HG02852 (cell line): Measurements from ENCODE around the gene EPHB2.
"Not testable (repeated sequence)": the region's sequence is repeated elsewhere in the genome, so short reads cannot be mapped to it uniquely, and the experiment has no call there.

Experiments used
- ATAC-seq: cut with Tn5 transposase; IDR thresholded peaks from one replicate; pipeline ENCODE4 v1.9.1; 2021; ENCODE audit warnings: mild to moderate bottlenecking, moderate library complexity; ENCODE audit not compliant: unreplicated experiment

EPHB2 gene

GRCh38 chr1:22710701-22711049 is at the start of gene EPHB2:
Gene EPHB2 (plus strand): TSS chr1:22710839. CDS start chr1:22710983, 144 bp downstream.
- ATAC-seq = no peak

DNA sequence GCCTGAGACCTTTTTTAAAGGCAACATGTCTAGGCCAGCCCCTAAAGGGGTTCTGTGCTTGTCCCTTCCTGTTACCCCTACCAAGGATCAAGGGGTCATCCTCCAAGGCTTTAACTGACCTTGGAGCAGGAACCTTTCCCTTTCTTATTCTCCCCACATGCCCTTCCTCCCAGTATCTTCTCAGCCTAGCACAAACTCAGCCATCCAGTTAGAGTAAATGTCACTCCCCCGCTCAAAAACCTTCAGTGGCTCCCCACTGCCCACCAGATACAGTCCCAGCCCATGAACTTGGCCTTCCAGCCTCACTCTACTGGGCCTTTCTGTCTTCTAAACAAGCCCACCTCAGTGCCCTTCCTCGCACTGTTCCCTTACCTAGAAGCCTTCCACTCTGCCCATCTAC is 48.8 kb upstream of the EPHB2 start:
- no peak for ATAC-seq

- ATAC-seq = no peak
These were observed 48.3 kb upstream of the EPHB2 start for GRCh38 chr1:22662318-22662717.

- no peak for ATAC-seq
These were observed 47.6 kb upstream of the EPHB2 start for GRCh38 chr1:22662986-22663408.

GRCh38 chr1:22665752-22666151 is 44.9 kb upstream of the EPHB2 start:
- no peak for ATAC-seq

DNA sequence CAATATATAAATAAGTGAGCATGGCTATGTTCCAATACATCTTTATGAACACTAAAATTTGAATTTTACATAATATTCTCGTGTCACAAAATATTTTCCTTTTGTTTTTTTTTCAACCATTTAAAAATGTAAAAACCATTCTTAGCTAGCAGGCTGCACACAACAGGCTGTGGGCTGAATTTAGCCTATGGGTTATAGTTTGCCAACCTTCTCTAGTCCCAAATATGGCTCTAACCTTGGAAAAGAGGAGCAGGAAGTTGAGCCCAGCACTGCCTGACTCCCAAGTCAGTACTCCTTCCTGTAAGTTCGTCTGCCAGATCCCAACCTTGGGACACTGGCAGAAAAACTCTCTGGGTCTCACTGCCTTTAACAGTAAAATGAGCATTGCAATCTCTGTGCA is 44.2 kb upstream of the EPHB2 start:
- ATAC-seq = no peak

DNA sequence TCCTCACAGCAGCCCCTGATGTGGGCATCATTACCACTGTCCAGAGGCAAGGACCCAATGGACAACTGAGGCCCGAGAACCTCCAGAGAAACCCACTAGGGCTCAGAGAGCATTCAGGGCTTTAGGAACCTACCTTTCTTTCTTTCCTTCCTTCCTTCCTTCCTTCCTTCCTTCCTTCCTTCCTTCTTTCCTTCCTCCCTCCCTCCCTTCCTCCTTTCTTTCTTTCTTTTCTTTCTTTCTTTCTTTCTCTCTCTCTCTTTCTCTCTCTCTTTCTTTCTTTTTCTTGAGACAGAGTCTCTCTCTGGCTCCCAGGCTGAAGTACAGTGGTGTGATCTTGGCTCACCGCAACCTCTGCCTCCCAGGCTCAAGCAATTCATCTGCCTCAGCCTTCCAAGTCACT is 41.8 kb upstream of the EPHB2 start:
- ATAC-seq = not testable (repeated sequence)

- no peak for ATAC-seq
These were observed 40.2 kb upstream of the EPHB2 start for GRCh38 chr1:22670352-22670975.

GRCh38 chr1:22671999-22672398 is 38.6 kb upstream of the EPHB2 start:
- no peak for ATAC-seq

- ATAC-seq = no peak
These were observed 36.9 kb upstream of the EPHB2 start for GRCh38 chr1:22673486-22674409.

DNA sequence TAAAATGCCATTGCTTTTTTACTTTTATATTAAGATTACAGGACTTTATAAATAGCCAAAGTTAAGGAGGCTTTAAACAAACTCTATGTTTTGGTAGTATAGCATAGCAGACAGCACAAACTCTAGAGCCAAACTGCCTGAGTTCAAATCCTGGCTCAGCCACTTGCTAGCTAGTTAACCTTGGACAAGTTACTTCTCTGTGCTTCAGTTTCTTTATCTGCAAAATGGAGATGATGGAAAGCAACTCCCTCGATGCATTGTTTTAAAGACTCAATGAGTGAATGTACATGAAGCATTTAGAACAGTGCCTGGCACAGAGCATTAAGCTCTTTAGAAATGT is 36.3 kb upstream of the EPHB2 start:
- no peak for ATAC-seq

- not testable (repeated sequence) for ATAC-seq
These were observed 34.5 kb upstream of the EPHB2 start for GRCh38 chr1:22676151-22676550.

- ATAC-seq = no peak
These were observed 33.6 kb upstream of the EPHB2 start for GRCh38 chr1:22676916-22677583.

DNA sequence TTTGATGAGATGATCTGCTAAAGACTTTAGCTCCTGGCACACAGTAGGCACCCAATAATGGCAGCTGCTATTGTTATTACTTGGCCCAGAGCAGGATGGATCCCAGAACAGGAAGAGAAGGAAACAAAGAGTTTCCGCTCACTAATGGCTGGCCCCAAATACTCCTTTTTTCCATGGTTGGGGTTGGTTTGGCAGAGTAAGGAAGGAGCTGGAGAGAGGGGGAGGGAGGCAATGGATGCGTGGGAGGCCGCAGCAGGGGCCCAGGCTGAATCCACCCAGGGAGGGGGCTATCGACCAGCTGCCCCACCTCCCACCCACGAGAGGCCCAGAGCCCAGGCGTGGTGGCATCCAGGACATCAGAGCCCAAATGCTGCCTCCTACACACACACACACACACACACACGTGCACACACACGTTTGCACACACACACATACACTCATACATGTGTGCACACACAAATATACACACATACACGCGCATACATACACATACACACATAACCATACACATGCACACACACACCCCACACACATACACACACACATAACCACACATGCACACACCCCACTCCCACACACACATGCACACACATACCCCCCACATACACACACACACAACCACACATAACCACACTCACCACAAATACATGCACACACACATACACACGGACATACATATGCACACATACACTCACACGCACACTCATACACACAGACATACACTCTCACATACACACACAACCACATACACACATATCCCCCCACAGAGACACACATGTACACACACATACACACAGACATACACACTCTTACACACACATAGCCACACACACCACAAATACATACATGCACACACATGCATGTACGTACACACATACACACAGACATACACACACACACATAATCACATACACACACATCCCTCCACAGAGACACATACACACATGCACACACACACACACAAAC is 32.4 kb upstream of the EPHB2 start:
- no peak for ATAC-seq

DNA sequence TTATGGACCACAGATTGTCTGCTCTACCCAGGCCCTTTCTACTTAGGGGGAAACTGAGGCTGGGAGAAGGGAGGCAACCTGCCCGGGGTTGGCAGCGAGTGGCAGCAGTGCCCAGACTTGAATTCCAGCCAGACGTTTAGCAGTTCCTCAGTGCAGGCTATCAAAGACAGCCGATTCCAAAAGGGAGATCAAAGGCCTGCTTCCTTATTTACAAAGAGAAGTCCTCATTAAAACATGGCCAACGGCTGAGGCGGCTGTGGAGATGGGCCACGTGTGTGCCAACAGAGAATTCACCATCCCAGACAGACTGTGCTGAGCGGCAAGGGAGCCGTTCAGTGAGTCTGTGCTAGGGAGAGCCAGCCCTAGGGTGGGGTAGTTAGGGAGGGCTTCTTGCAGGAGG is 29.9 kb upstream of the EPHB2 start:
- no peak for ATAC-seq

- ATAC-seq = no peak
These were observed 28.9 kb upstream of the EPHB2 start for GRCh38 chr1:22681556-22682276.

GRCh38 chr1:22683547-22683946 is 27.1 kb upstream of the EPHB2 start:
- no peak for ATAC-seq

DNA sequence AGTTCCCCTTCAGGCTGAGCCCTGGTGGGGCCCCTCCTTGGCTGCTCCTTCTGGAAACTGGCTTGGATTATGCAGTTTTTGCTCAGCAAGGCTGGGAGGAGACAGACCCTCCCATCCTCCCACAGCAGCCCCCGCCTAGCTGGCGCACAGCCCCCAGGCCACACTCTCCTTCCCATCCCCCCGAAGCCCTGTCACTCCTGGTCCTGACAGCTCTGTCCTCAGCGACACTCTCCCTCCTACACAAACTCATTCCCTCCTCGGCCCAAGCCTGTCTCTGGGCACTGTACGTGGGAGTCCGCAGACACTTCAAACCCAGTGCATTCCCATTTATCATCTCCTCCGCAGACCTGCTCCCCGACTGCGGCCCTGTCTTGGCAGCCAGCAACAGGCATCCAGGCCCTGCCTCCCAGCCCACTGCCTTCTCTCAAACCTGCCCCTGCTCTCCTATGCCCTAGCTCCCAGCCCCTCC is 25.0 kb upstream of the EPHB2 start:
- no peak for ATAC-seq

GRCh38 chr1:22687191-22687590 is 23.4 kb upstream of the EPHB2 start:
- no peak for ATAC-seq

DNA sequence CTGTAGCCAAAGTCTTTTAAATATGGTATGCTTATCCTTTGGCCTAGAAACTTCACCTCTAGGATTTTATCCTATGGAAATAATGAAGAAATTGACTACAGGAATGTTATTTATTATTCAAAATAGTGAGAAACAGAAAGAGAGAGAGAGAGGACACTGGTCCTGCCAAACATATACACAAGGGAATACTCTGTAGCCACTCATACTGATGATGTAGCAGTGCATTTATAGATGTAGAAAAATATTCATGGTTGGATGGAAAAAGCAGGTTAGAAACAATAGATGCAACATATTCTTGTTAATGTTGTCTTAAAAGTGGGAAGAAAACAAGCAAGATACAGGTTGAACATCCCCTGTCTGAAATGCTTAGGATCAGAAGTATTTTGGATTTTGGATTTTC is 22.2 kb upstream of the EPHB2 start:
- no peak for ATAC-seq
